Measurements from ENCODE around the gene SCN3A.

GRCh38 chr2:165064743-165065142 is 139.1 kb downstream of the SCN3A start:
- TF ChIP-seq CTCF (IDR thresholded peaks at IDR 0.05) = no peak
- no peak for TF ChIP-seq POLR2A (IDR thresholded peaks at IDR 0.05)
